Lower leg skin (tissue), 4 donors: ENCODE measurements around the gene LRRC55. TPM values are rescaled to one million over a fixed set of nuclear protein-coding genes. Genes with fewer than 3 reads are reported as not detected.

Source experiments
- DNase-seq, 2 donors: peaks; one replicate each; pipeline ENCODE4 v3.0.0-alpha.2; 2019; ENCODE audit warnings: low spot score in 2 of 2
- H3K4me3 ChIP-seq: fragments of 200-600 bp; sonication (generic); 2 replicates; pipeline ENCODE4 v1.5.1; 2017; ENCODE audit warnings: mild to moderate bottlenecking, low read depth; ENCODE audit not compliant: poor library complexity, severe bottlenecking
- POLR2A ChIP-seq, 2 donors: fragments of 450-650 bp; IDR thresholded peaks; one replicate each; pipeline ENCODE4 v1.6.1; 2016 to 2017; ENCODE audit warnings: antibody characterized with exemption in 2 of 2, mild to moderate bottlenecking in 1 of 2, moderate library complexity in 1 of 2
- WGBS, 2 donors: methylation state at CpG; one replicate each; pipeline ENCODE4 v1.1.5; 2018; 5-methylcytosine and 5-hydroxymethylcytosine counted together
- intact Hi-C: fragments of 100-400 bp; cut with DNase I; formaldehyde crosslinking; loops from one replicate; pipeline ENCODE4 v1.15.0; 2023; ENCODE audit warnings: low total_unique reads
- total RNA-seq, 4 donors: library from RNA; depleted of rRNA; stranded (reverse); fragments of >200 nt; gene quantifications; one replicate each; pipeline ENCODE4 v1.1.0, GENCODE V29; 2016
- TF ChIP-seq, protein P1 (sequence below), 3 donors: fragments of 450-650 bp; IDR thresholded peaks; one replicate each; pipeline ENCODE4 v1.5.1; 2016; ENCODE audit warnings: antibody characterized with exemption in 3 of 3, mild to moderate bottlenecking in 3 of 3, moderate library complexity in 2 of 3

The LRRC55 gene
- total RNA-seq, 4 donors from 2014 or later: 0.08 to 0.15 TPM; not detected in 2

DNA sequence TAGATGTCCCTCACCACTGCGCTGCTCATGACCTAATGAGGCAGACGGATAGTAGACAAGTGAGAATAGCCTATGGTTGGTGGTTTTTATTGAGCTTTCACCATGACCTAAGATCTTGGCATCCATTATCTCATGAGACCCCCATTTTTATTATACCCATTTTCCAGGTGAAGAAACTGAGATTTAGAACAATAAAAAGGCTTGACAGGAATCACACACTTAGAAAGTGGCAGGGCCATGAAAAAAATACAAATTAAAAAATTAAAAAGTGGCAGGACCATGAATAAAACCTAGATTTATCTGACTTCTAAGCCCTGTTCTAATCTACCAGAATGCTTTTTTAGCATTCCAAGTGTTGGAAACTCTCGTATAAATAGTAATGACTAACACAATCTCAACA is 1.1 kb downstream of the LRRC55 start:
- DNase-seq: no peak
- no peak for TF ChIP-seq POLR2A (IDR thresholded peaks at IDR 0.05)
- TF ChIP-seq, protein P1, sequence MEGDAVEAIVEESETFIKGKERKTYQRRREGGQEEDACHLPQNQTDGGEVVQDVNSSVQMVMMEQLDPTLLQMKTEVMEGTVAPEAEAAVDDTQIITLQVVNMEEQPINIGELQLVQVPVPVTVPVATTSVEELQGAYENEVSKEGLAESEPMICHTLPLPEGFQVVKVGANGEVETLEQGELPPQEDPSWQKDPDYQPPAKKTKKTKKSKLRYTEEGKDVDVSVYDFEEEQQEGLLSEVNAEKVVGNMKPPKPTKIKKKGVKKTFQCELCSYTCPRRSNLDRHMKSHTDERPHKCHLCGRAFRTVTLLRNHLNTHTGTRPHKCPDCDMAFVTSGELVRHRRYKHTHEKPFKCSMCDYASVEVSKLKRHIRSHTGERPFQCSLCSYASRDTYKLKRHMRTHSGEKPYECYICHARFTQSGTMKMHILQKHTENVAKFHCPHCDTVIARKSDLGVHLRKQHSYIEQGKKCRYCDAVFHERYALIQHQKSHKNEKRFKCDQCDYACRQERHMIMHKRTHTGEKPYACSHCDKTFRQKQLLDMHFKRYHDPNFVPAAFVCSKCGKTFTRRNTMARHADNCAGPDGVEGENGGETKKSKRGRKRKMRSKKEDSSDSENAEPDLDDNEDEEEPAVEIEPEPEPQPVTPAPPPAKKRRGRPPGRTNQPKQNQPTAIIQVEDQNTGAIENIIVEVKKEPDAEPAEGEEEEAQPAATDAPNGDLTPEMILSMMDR (IDR thresholded peaks at IDR 0.05): no peak
- intact Hi-C loops: no loop called here
- no peak overlapping the region for H3K4me3 ChIP-seq
- WGBS, 2 donors: 76 to 87% methylated on average over 3 of the region's 3 CpGs

DNA sequence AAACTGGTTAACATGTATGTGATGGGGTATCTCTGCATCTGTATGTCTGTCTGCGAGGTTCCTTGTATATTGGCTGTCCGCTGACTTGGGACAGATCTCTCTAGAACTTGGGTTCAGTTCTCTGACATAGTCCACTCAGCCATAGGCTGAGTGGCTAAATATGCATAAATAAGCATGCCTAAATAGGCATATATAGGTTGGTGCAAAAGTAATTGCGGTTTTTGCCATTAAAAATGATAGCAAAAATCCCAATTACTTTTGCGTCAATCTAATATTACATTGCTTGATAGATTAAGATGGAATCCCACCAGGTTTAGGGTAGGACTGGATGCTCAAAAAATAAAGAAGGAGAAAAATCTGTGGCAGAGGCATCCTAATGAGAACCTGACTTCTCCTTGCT is 8.8 kb downstream of the LRRC55 start:
- intact Hi-C loops: no loop called here
- 94 to 100% methylated on average over 4 of the region's 4 CpGs for WGBS, 2 donors
- no peak for TF ChIP-seq POLR2A (IDR thresholded peaks at IDR 0.05)
- TF ChIP-seq, protein P1 (IDR thresholded peaks at IDR 0.05): no peak
- no peak overlapping the region for H3K4me3 ChIP-seq
- DNase-seq: no peak

DNA sequence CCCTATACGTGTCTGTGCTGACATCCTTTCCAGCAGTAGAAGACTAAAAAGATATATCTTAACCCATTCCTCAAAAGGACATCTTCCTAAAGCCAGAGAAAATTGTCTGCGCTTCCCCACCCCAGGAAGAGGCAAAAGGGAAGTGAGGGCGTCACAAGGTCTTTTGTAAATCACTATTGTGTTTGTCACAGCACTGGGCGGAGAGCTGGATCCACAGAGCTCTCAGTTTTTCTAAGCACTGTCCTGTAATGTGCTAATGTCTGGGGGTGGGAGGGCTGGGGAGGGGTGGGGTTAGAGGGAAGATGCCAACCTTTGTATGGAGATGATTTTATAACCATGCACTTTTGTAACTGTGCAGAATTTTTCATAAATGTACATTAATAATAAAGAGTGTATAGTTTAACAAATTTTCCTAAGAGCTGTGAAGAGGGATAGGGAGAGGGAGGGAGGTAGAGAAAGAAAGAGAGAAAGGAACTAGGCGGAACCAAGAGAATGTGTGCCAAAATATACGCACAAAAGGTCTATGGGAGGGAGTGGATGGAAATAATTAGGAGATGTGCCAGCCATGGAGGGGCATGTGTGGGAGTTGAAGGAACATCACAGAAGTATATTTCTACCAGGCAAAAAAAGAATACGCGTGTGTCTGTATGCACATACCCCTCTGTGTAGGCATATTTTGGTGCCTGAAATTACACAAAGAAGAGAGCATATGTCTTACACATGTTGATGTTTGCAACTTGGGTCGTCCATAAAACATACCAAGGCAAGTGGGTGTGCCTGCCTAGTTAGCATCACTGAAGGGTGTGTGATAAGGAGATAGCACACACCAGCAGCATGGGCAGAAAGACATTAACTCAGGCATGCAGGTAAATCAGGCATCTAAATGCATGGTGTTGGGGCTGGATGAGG is 9.8 kb downstream of the LRRC55 start:
- intact Hi-C loops: no loop called here
- H3K4me3 ChIP-seq: no peak overlapping the region
- WGBS, 2 donors: 49 to 57% methylated on average over 9 of the region's 9 CpGs
- TF ChIP-seq, protein P1 (IDR thresholded peaks at IDR 0.05): no peak
- no peak for TF ChIP-seq POLR2A (IDR thresholded peaks at IDR 0.05)
- DNase-seq: no peak

DNA sequence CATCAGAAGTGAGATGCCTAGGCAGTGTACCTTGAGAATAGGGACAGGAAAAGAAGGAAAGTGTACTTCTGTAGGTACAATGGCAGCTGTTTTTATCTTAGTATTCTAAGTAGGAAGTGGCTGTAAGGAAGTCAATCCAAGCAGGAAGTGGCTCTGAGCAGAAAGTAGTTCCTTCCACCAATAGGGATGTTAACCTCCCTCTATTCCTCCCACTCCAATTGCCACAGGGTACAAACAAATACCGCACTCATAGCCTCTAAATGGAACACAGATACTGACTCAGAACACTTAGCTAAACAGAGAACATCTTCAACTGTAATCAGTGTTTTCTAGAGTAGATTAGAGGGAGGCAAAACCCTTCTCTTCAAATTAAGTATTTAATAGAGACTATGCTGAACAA is 10.6 kb downstream of the LRRC55 start:
- DNase-seq: no peak
- intact Hi-C loops: no loop called here
- TF ChIP-seq POLR2A (IDR thresholded peaks at IDR 0.05): no peak
- TF ChIP-seq, protein P1 (IDR thresholded peaks at IDR 0.05): no peak
- 35 to 59% methylated on average over 1 of the region's 1 CpG for WGBS, 2 donors
- no peak overlapping the region for H3K4me3 ChIP-seq

DNA sequence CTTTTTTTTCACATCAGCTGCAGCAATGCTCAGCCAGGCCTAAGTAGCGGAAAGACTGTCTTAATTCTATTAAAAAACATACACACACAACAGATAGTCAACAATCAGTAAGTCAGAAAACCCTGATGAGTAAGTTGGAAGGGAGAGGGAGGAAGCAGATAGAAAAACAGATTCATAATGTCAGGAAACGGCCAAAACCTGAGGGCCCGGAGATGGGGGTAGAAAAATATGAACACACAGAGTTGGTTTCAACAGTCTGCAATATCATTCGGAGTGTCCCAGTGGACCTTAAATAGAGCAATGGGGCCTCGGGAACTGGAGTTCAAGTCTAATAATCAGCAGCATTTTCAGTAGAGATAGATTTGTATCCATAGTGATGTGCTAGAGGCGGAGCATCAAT is 14.8 kb downstream of the LRRC55 start:
- H3K4me3 ChIP-seq: no peak overlapping the region
- intact Hi-C loops: no loop called here
- WGBS, 2 donors: 70 to 82% methylated on average over 6 of the region's 6 CpGs
- no peak for DNase-seq
- no peak for TF ChIP-seq POLR2A (IDR thresholded peaks at IDR 0.05)
- TF ChIP-seq, protein P1 (IDR thresholded peaks at IDR 0.05): no peak
